Hematopoietic multipotent progenitor cell treated with erythropoietin and hydrocortisone succinate and interleukin-3 and kit ligand, for 4 days (in vitro differentiated cells): Measurements from ENCODE around the gene ZFX.
"Not testable (repeated sequence)": the region's sequence is repeated elsewhere in the genome, so short reads cannot be mapped to it uniquely, and the experiment has no call there.

Source experiments
- DNase-seq: peaks from one replicate; pipeline ENCODE4 v3.0.0-alpha.2; 2015

The ZFX gene

DNA sequence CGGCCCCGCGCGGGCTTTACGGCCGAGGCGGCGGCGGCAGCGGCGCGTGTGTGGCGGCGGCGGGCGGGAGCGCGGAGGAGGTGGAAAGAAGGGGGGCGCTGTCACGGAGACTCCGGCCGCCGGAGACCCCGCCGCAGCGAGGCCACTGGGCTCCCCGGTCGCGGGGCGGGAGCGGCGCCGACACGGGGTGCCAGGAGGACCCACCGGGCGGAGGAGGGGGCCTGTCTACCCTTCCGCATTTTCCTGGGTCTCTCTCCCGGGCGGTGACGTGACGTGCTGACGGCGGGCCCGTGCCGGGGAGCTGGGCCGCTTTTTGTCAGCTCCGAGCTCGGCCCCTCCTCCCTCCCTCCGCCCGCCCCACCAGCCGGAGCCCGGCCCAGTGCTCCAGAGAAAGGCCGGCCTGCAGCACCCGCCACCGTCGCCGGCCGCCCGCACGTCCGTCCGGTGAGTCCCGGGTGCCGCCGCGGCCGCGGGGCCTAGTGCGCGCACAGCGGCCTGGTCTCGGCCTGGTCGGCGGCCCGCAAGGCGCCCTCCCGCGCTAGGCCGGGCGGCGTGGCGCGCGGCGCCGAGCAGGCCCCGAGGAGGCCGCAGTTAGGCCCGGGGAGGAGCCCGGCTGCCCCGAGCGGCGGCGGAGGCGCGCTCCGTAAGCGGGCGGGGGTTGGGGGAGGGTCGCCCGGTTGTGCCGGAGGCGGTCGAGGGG lies at the start of gene ZFX:
Gene ZFX, plus strand, starts transcription at position 379 of the 700 bp plus-strand sequence. CDS start 23,014 bp downstream, outside the sequence.
- DNase-seq = peak; percentile 73

DNA sequence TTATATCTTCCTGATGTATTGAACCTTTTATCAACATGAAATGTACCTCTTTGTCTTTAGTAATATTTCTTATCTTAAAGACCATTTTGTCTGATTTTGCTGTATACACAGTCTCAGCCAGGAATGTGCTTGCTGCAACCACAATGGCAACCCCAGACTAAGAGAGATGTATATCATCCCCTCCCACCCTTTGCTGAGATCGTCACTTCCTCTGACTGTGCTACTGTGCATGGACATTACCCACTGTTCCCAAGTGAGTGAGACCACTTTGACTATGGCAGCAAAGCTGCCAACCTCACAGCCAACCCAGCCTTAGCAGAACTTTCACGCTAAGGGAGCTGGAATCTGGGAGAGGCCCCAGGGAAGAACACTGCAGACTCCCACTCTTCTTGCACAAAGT lies 48.8 kb upstream of the ZFX start:
- DNase-seq = peak; percentile 72

GRCh38 chrX:24110069-24110468 lies 39.5 kb upstream of the ZFX start:
- no peak for DNase-seq

DNA sequence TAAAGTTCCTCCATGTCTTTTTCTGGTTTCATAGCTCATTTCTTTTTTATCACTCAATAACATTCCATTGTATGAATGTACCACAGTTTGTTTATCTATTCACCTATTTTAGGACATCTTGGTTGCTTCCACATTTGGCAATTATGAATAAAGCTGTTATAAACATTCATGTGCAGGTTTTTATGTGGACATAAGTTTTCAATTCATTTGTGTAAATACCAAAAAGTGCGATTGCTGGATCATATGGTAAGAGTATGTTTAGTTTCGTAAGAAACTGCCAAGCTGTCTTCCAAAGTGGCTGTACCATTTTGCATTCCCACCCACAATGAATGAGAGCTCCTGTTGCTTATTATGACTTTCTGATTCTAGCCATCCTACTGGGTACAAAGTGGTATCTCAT lies 36.3 kb upstream of the ZFX start:
- DNase-seq = no peak

GRCh38 chrX:24117258-24117657 lies 32.3 kb upstream of the ZFX start:
- DNase-seq = no peak

DNA sequence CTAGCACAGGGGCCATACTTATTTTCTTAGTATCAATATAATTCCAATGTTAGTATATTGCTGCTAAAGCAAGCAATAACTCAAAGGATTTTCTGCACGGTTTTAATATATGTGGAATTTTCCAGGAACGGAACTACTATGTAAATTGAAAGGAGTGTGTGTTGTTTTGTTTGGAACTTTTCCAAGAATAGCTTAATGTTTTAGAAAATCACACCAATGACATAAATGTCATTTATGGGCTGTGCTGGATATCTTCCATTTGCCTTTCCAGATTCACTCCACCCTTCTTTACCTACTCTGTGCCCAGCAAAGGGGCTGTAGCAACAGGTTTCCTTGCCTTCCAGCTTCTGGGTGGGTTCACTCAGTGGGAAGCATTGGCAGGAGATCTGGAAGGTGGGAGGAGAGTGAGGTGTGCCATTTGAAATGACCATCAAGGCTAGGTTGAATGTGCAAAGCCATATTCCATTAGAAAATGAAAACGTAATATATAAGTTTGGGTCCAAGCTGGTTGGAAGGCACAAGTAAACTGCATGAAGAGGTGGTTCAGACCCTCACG lies 25.2 kb upstream of the ZFX start:
- no peak for DNase-seq

- no peak for DNase-seq
These were observed 24.4 kb upstream of the ZFX start for GRCh38 chrX:24125028-24125612.

GRCh38 chrX:24131476-24131875 lies 18.1 kb upstream of the ZFX start:
- no peak for DNase-seq

- no peak for DNase-seq
These were observed 16.2 kb upstream of the ZFX start for GRCh38 chrX:24133312-24133711.

- not testable (repeated sequence) for DNase-seq
These were observed 13.8 kb upstream of the ZFX start for GRCh38 chrX:24135768-24136167.

- DNase-seq = no peak
These were observed 12.3 kb upstream of the ZFX start for GRCh38 chrX:24137192-24137591.

GRCh38 chrX:24143982-24144381 lies 5.5 kb upstream of the ZFX start:
- not testable (repeated sequence) for DNase-seq

DNA sequence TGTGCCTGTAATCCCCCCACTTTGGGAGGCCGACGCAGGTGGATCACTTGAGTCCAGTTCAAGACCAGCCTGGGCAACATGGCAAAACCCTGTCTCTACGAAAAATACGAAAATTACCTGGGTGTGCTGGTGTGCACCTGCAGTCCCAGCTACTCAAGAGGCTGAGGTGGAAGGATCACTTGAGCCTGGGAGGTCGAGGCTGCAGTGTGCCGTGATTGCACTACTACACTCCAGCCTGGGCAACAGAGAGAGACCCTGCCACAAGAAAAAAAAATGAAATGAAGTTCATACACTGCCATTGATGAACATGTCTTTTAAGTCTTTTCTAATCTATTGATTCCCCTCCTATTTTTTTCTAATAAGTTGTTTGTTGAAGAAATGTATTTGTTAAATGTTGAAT lies 5.0 kb upstream of the ZFX start:
- DNase-seq = no peak

GRCh38 chrX:24145303-24146186 lies 4.0 kb upstream of the ZFX start:
- no peak for DNase-seq

- DNase-seq = peak; percentile 43
These were observed 3.1 kb upstream of the ZFX start for GRCh38 chrX:24146283-24146949.

GRCh38 chrX:24147165-24147564 lies 2.4 kb upstream of the ZFX start:
- DNase-seq = no peak

DNA sequence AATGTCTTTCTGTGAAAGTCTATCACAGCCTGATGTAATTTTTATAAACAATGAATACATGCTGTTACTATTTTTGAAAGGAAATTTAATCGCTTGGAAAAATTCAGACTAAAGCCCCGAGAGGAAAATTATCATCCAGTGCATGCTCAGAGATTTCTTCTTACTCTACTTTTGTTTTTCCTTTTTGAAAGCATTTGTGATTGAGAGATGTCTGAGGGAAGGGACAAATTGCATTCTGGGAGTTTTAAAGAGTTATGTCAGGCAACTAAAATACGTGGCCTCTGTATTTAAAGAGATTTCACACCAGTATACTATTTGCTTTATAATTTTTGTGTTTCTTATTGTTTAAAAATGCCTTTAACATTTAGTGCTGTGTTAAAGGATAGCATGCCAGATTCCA lies 1.4 kb upstream of the ZFX start:
- peak; percentile 35 for DNase-seq

- DNase-seq = peak; percentile 45
These were observed 786 bp upstream of the ZFX start for GRCh38 chrX:24148535-24149350.

GRCh38 chrX:24150051-24150790 lies 692 bp downstream of the ZFX start:
- peak; percentile 93 for DNase-seq

GRCh38 chrX:24150898-24151297 lies 1.4 kb downstream of the ZFX start:
- no peak for DNase-seq

GRCh38 chrX:24151513-24151912 lies 2.0 kb downstream of the ZFX start:
- no peak for DNase-seq
